Nephron progenitor cell (in vitro differentiated cells): Measurements from ENCODE around the gene FLRT1.

Experiments
- DNase-seq: peaks from one replicate; pipeline ENCODE4 v3.0.0; 2021
- H3K27ac Mint-ChIP-seq: 2 replicates; pipeline ENCODE4 v1.8.0; 2021; ENCODE audit warnings: mild to moderate bottlenecking, moderate library complexity, mixed read lengths
- H3K27me3 Mint-ChIP-seq: 2 replicates; pipeline ENCODE4 v1.8.0; 2021; ENCODE audit warnings: mild to moderate bottlenecking, low read depth, mixed read lengths; ENCODE audit not compliant: poor library complexity
- H3K36me3 Mint-ChIP-seq: 2 replicates; pipeline ENCODE4 v1.8.0; 2021; ENCODE audit warnings: low read depth, mixed read lengths
- H3K4me1 Mint-ChIP-seq: 2 replicates; pipeline ENCODE4 v1.8.0; 2021; ENCODE audit warnings: mixed read lengths
- H3K4me3 Mint-ChIP-seq: 2 replicates; pipeline ENCODE4 v1.8.0; 2021; ENCODE audit warnings: mild to moderate bottlenecking, moderate library complexity, mixed read lengths
- H3K9me3 Mint-ChIP-seq: 2 replicates; pipeline ENCODE4 v1.8.0; 2021; ENCODE audit warnings: mild to moderate bottlenecking, moderate library complexity, mixed read lengths
- CTCF ChIP-seq: fragments of 200-600 bp; sonication (generic); IDR thresholded peaks from 2 replicates; pipeline ENCODE4 v1.5.0; 2021; ENCODE audit warnings: antibody characterized with exemption

The FLRT1 gene

GRCh38 chr11:64074239-64074638, 38.5 kb downstream of the FLRT1 start:
- no peaks in the 10 kb centered on the region for H3K36me3 Mint-ChIP-seq
- H3K27ac Mint-ChIP-seq, result no peak overlapping the region
- no peak for DNase-seq
- H3K4me1 Mint-ChIP-seq, result peaks cover 53% of the 10 kb centered on the region
- H3K9me3 Mint-ChIP-seq, result no peaks in the 10 kb centered on the region
- peaks cover 14% of the 10 kb centered on the region for H3K27me3 Mint-ChIP-seq
- no peak overlapping the region for H3K4me3 Mint-ChIP-seq
- no peak for TF ChIP-seq CTCF

GRCh38 chr11:64076758-64077157, 41.0 kb downstream of the FLRT1 start:
- Mint-ChIP-seq H3K4me3 (no peak overlapping the region), H3K9me3 (no peaks in the 10 kb centered on the region), H3K27me3 (peaks cover 19% of the 10 kb centered on the region), H3K27ac (no peak overlapping the region), H3K4me1 (peaks cover 35% of the 10 kb centered on the region), H3K36me3 (no peaks in the 10 kb centered on the region)
- no peak for TF ChIP-seq CTCF
- DNase-seq, result no peak

GRCh38 chr11:64077607-64078006, 41.9 kb downstream of the FLRT1 start:
- no peak for DNase-seq
- no peaks in the 10 kb centered on the region for H3K9me3 Mint-ChIP-seq
- no peak overlapping the region for H3K27ac Mint-ChIP-seq
- H3K4me1 Mint-ChIP-seq, result peaks cover 31% of the 10 kb centered on the region
- TF ChIP-seq CTCF, result no peak
- H3K4me3 Mint-ChIP-seq, result no peak overlapping the region
- H3K27me3 Mint-ChIP-seq, result peaks cover 23% of the 10 kb centered on the region
- no peaks in the 10 kb centered on the region for H3K36me3 Mint-ChIP-seq

- Mint-ChIP-seq H3K27ac (no peak overlapping the region), H3K27me3 (peaks cover 21% of the 10 kb centered on the region), H3K4me1 (peaks cover 29% of the 10 kb centered on the region), H3K4me3 (no peak overlapping the region), H3K36me3 (no peaks in the 10 kb centered on the region), H3K9me3 (no peaks in the 10 kb centered on the region)
- DNase-seq, result no peak
- no peak for TF ChIP-seq CTCF
These were observed 42.6 kb downstream of the FLRT1 start for GRCh38 chr11:64078284-64078683.

- H3K4me1 Mint-ChIP-seq, result peaks cover 33% of the 10 kb centered on the region
- DNase-seq, result no peak
- TF ChIP-seq CTCF, result no peak
- H3K4me3 Mint-ChIP-seq, result no peak overlapping the region
- no peaks in the 10 kb centered on the region for H3K9me3 Mint-ChIP-seq
- H3K36me3 Mint-ChIP-seq, result no peaks in the 10 kb centered on the region
- H3K27ac Mint-ChIP-seq, result no peak overlapping the region
- peaks cover 19% of the 10 kb centered on the region for H3K27me3 Mint-ChIP-seq
These were observed 43.2 kb downstream of the FLRT1 start for GRCh38 chr11:64078905-64079304.

GRCh38 chr11:64080390-64080789, 44.7 kb downstream of the FLRT1 start:
- H3K27ac Mint-ChIP-seq, result no peak overlapping the region
- peaks cover 19% of the 10 kb centered on the region for H3K27me3 Mint-ChIP-seq
- no peak for DNase-seq
- no peak for TF ChIP-seq CTCF
- H3K36me3 Mint-ChIP-seq, result no peaks in the 10 kb centered on the region
- peaks cover 33% of the 10 kb centered on the region for H3K4me1 Mint-ChIP-seq
- H3K9me3 Mint-ChIP-seq, result no peaks in the 10 kb centered on the region
- H3K4me3 Mint-ChIP-seq, result no peak overlapping the region
